Measurements from ENCODE around the gene MLKL. TPM values are rescaled to one million over a fixed set of nuclear protein-coding genes. Genes with fewer than 3 reads are reported as not detected.

MLKL gene
- total RNA-seq (2022; extraction: Qiagen RNA extraction; ENCODE audit: low read depth), result 25.1 to 28.7 TPM (median 27.0 TPM) in 5 replicates

DNA sequence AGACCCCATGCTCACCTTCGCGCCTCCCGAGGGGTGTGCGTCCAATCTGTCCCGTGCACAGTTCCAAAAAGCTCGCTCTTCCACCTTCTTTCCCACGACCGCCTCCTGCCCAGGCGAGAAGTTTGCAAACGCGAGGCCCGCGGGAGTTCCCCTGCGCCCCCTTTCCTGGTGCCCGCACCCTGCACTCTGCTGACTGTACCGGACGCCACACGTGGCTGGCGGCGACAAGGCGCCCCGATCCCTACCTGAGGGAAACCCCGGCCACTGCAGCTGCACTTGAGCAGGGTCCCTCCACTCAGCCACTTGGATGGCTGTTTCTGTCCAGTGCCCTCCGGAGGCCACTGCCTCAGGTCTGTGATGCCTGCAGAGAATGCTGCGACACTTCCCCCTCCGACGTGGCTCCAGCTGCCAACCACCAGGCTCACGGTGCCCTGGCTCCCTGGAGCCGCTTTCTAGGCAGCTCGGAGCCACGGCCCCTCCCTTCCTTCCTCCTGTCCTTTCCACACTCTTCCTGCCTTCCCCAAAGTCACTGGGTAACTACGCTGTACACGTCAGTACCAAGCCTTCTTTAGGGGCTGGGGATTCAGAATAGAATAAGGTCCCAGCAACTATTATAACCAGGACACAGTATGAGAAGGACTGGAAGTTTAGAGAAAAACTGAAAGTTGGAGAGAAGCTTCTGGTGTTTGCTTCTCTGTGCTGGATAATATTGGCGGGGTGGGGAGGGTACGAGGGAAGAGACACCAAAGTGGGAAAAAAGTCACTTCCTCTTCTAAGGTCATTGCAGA is at the start of gene MLKL:
TSS of gene MLKL (minus strand) at position 425 of the 788 bp plus-strand sequence. CDS start 5,105 bp downstream, outside the sequence.

DNA sequence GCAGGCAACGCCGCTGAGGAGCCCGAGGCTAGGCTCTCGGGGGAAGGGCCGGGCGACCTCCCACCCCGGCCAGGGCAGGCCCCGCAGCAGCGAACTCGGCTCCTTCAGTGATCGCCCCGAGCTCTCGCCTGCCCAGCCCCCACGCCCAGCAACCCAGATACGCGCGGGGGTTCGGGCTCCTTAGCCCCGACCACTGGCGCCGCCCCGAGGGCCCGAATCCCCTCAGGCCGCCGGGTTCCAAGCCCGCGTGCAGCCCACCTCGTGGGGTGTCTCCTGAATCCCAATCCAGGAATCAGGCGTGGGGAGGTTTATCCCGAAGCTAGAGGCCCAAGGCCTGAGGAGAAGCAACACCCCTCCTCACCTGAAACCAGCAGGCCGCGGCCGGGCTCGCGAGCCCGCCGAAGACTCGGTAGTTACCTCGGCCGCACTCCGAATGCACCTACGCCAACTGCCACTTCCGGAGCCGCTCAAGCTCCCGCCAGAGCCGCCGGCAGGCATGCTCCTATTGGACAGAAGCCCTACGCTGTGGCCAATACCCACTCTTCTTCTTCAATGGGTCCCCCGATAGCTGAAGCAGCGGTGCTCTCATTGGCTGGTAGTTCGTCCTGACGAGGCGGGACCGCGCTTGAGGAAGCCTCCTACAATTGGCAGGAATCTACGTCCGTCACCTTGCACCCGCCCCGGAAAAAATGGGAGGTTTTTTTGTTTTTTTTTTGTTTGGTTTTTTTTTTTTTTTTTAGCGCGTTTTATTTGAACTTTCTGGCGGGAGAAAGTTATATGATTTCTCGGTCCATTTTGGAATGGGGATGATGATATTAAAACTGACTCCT is 34.0 kb downstream of the MLKL start, which contains the start of gene RFWD3:
TSS of gene RFWD3 (minus strand) at position 453 of the 830 bp plus-strand sequence. CDS start 5,428 bp downstream, outside the sequence.

Other genes starting within 250 kb of the MLKL start
- gene GLG1, start 93.7 kb downstream of the MLKL start, total RNA-seq (2022; extraction: Qiagen RNA extraction; ENCODE audit: low read depth), result 42.0 to 53.6 TPM (median 48.7 TPM) in 5 replicates
- gene RFWD3, start 34.0 kb downstream of the MLKL start, total RNA-seq (2022; extraction: Qiagen RNA extraction; ENCODE audit: low read depth), result 37.2 to 44.7 TPM (median 38.9 TPM) in 5 replicates
- 34.7 to 45.6 TPM (median 38.1 TPM) in 5 replicates for gene FA2H, start 74.0 kb upstream of the MLKL start, total RNA-seq (2022; extraction: Qiagen RNA extraction; ENCODE audit: low read depth)

Measured in A549 treated with CpdA at 1 μM for 4 hours (cell line).